Middle frontal gyrus (tissue), 1 donor: Measurements from ENCODE around the gene FBRS.
"Not testable (repeated sequence)": the region's sequence is repeated elsewhere in the genome, so short reads cannot be mapped to it uniquely, and the experiment has no call there.

Source experiments
- DNase-seq: peaks from one replicate; pipeline ENCODE4 v3.0.0-alpha.2; 2015; ENCODE audit warnings: low spot score; ENCODE audit errors: extremely low spot score

The FBRS gene

DNA sequence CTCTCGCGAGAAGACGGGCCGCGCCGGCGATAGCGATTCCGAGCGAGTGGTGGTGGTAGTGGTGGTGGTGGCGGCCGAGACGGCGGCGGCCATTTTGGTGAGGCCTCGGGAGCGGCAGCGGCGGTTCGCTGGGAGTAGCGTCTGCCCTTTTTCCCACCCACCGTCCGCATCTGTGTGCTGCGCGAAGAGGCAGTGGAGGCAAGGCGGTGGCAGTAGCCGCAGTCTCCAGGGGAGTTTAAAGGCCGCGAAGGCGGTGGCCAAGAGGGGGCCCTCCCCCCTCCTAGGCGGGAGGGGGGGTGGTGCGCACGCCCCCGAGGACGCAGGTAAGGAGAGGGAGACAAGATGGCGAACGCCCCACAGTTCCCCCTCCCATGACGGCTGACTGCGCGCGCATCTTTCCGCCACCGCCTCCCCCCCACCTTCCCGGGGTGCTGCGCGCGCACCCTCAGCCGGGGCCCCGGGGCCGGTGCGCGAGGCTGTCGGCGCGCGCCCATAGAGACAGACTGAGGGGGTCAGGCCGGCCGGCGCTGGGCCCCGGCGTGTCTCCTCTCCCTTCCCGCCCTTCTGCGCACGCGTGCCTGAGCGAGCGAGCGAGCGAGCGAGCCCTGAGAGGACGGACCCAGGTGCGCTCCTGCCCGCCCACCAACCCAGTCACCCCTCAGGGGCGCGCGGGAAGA is 40.0 kb downstream of the FBRS start:
- DNase-seq: peak; percentile 58

DNA sequence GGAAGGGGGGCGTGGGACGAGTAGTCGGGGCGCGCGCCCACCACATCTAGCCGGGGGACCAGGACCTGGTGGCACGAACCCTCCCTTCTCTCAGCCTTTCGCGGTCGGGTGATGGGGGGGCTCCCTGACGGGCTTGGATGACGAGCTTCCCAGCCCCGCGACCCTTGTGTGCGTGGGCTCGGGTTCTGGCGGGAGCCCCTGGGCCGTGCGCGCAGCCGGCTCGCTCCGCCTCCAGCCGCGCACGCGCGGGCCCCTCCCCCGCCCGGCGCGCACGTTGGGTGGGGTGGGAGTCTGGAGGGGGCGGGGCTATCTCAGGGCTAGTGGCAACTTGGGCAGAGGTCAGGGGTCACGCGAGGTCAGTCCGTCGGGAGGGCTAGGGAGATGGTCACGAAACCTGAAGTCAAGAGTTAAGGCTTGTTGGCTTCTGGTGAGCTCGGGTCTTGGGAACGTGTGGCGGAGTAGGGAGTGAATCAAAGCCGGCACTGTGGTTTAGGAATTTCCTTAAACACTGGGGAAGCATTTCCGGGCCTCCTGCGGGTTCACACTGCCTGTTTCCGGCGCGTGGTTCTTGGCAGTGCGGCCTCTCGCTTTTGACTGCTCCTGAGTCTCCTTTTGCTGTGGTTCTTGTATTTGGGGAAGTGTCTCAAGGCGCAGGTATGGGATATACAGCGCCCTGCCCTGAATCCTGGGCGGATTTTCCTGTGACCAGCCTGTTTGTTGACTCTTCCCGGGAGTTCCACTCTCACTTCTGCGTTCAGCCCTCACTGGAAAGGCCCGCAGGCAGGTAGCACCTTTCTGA is 40.8 kb downstream of the FBRS start, which contains the start of gene SRCAP:
Gene SRCAP, plus strand, starts transcription at position 356 of the 799 bp plus-strand sequence. CDS start 1,654 bp downstream, outside the sequence.
- peak; percentile 50 for DNase-seq

DNA sequence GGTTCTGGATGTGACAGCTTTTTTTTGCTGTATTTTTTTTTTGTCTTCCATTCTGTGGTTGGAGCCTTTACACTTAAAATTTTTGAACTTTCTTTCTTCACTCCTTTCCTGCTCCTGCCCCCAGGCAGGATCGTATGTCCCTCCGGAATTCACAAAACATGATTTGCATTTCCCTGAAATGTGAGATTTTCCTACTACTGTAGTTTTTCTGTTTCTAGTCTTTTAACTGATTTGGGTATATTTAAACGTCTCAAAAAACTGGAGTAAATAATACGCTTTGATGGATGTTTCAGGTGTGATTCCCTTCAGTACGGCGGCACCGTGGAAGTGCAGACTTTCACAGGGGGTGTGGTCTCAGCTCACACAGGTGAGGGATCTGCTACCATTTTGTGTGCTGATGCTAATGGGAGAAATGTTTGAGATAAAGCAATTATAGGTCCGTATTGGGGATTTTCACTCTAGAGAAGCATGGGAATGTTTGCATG is 41.4 kb downstream of the FBRS start:
- DNase-seq: no peak

DNA sequence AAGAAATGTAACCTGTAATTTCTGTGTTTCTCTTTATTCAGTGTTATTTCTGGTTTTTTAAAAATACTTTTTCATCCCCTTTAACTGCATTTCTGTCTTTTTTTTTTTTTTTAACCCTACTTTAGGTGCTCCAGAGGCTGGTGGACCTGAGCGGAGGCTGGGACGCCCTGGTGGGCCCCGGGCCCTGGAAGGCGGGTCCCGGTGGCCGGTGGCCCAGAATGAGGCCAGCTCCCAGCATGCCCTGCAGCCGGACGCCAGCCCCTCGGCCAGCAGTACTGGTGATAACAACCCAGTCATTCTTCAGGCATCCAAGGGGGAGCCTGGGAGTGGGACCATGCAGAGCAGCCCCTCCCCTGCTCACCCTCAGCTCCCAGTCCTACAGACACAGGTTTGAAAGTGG is 42.3 kb downstream of the FBRS start:
- DNase-seq: no peak

DNA sequence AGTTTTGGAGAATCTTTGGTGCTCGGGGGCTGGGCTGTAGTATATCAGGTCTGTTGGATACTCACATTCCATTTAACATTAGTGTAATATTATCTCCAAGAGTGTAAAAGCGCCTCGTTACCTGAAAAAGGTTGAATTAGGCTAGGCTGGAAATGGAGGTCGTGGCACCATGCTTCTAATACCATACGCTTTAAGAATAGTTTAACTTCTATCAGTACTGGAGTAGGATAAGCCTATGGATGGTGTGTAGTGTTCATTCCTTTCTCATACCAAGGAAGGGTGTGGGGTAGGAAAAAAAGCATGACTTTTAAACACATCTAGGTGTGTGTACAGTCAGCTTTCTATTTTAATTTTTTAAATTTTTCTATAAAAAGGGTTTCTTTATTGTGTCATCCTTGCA is 42.7 kb downstream of the FBRS start:
- no peak for DNase-seq

DNA sequence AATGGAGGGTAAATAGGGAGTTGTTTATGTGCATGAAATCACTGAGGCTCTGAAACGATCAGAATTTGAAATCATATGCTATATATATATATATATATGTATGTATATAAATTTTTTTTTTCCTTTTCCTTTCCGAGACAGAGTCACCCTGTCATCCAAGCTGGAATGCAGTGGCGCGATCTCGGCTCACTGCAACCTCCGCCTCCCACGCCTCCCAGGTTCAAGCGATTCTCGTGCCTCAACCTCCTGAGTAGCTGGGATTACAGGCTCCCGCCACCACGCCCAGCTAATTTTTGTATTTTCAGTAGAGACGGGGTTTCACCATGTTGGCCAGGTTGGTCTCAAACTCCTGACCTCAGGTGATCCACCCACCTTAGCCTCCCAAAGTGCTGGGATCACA is 44.8 kb downstream of the FBRS start:
- DNase-seq: not testable (repeated sequence)

DNA sequence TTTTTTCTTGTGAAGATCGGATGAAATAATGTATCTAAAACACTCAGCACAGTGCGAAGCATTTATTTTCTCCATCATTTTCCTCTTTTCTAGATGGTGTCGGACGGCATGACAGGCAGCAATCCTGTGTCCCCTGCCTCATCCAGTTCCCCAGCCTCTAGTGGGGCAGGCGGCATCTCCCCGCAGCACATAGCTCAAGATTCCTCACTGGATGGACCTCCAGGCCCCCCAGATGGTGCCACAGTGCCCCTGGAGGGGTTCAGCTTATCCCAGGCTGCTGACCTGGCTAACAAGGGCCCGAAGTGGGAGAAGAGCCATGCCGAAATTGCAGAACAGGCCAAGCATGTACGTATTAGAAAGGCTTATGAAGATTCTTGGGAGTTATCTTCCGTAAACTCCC is 45.7 kb downstream of the FBRS start:
- no peak for DNase-seq

DNA sequence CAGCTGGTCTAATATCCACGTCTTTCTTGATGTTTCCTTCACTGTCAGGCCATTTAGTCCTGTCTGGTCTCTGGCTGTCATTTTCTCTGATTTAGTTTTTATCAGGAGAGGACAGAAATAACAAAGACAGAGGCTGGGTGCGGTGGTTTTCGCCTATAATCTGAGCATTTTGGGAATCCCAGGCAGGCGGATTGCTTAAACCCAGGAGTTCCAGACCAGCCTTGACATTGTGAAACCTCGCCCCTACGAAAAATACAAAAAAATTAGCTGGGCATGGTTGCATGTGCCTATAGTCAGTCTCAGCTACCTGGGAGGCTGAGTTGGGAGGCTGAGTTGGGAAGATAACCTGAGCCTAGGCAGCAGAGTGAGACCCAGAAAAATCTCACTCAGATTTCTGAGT is 47.8 kb downstream of the FBRS start:
- DNase-seq: no peak

DNA sequence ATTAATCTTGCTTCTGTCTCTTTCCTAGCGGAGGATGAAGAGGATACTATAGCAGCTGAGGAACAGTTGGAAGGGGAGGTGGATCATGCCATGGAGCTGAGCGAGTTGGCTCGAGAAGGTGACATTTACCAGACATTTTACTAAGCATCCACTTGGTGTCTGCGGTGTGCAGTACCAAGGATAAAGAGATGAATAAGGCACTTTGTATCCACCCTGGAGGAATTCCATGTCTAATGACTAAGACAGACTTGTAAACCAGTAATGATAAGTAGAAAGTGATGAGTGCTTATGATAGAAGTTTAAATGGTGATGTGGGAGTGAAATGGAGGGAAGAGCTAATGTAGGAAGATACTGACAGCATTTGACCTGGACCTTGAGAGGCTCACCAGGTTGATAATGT is 52.7 kb downstream of the FBRS start:
- no peak for DNase-seq

DNA sequence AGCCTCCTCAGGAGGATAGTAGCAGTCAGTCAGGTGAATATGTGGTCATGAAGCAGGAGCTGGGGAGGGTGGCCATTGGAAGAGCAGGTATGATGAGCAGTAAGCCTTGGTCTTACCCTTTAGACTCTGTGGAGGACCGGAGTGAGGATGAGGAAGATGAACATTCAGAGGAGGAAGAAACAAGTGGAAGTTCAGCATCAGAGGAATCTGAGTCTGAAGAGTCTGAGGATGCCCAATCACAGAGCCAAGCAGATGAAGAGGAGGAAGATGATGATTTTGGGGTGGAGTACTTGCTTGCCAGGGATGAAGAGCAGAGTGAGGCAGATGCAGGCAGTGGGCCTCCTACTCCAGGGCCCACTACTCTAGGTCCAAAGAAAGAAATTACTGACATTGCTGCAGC is 53.5 kb downstream of the FBRS start:
- no peak for DNase-seq

DNA sequence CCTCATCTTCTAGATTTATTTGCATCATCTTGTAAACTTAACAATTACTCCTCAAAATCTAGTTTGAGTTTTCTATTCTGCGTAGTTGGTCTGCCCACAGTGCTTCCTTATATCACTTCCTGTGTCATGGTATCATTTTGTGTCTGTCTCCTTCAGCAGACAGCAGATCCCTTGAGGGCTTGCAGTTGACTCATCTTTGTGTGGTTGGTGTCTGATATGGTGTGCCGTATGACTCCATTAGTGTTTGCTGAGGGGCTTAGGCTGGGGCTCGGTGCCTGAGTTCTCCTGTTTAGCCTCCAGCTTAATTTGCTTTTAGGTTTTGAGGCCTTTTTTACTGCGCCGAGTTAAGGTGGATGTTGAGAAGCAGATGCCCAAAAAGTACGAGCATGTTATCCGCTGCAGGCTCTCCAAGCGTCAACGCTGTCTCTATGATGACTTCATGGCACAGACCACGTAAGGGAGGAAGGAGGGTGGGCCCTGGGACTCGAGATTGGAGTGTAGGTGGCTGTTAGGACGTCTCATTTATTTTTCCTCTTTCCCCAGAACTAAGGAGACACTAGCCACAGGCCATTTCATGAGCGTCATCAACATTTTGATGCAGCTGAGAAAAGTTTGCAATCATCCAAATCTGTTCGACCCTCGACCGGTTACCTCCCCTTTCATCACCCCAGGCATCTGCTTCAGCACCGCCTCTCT is 57.7 kb downstream of the FBRS start:
- no peak for DNase-seq

DNA sequence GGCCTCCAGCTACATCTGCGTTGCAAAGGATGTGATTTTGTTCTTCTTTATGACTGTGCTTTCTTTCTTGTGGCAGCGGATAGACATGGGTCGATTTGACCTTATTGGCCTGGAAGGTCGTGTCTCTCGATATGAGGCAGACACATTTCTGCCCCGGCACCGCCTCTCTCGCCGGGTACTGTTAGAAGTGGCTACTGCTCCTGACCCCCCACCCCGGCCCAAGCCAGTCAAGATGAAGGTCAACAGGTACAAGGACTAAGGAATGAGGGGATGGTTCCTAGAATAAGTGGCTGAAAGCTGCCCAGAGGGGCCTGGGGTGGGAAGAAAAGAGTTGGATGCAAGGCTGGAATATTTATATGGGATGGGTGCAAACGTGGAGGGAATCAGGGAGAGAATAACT is 61.9 kb downstream of the FBRS start:
- no peak for DNase-seq
